ENCODE data around the gene TPSG1.
A peak's percentile ranks its signal among the peaks of the same experiment; 100 is the strongest.

The TPSG1 gene

DNA sequence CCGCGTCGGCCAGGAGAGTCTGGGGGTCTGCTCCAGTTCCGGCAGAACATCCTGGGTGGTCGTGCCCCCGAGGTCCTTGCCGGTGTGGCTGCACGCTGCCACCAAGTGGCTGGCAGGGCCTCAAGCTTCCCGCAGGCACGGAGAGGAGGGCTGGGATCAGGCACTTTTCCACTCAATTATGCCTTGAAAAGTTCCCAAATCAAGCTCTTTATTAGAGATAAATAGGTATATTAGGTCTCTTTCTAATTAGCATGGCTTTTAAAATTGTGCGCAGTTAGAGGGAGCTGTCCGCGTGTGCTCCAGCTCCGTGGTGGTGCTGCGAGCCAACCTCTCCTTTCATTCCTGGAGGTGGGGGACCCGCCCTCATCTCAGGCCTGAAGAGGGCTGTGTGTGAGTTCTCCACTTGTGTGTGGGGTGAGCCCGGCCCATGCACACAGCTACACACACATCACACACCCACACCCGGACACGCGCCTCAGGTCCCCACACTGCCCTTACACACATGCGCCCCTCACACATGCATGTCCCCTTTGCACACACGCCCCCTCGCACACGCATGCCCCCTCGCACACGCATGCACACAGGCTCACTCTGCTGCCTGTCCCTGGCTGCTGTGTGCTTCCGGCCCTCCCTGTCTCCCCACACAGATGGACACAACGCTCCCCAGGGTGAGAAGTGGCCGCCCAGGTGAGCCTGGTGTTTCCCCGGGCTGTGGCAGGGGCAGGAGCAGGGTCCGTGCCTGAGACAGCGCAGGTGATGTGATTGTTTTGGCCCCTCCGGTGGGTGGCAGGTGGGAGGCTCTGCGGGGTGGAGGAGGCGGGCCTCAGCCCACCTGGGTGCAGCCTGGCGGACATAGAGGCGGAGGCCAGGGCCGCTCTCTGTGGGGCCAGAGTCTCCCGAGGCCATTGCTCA is 43.4 kb downstream of the TPSG1 start:
- H3K4me3 ChIP-seq (ENCODE audit: low read depth, low read length) = no peak overlapping the region
- TF ChIP-seq, protein P1, sequence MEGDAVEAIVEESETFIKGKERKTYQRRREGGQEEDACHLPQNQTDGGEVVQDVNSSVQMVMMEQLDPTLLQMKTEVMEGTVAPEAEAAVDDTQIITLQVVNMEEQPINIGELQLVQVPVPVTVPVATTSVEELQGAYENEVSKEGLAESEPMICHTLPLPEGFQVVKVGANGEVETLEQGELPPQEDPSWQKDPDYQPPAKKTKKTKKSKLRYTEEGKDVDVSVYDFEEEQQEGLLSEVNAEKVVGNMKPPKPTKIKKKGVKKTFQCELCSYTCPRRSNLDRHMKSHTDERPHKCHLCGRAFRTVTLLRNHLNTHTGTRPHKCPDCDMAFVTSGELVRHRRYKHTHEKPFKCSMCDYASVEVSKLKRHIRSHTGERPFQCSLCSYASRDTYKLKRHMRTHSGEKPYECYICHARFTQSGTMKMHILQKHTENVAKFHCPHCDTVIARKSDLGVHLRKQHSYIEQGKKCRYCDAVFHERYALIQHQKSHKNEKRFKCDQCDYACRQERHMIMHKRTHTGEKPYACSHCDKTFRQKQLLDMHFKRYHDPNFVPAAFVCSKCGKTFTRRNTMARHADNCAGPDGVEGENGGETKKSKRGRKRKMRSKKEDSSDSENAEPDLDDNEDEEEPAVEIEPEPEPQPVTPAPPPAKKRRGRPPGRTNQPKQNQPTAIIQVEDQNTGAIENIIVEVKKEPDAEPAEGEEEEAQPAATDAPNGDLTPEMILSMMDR (IDR thresholded peaks at IDR 0.05; ENCODE audit: control insufficient read depth, extremely low read depth, insufficient read depth) = peak; percentile 5; the same call in 1 of the 2 replicates

DNA sequence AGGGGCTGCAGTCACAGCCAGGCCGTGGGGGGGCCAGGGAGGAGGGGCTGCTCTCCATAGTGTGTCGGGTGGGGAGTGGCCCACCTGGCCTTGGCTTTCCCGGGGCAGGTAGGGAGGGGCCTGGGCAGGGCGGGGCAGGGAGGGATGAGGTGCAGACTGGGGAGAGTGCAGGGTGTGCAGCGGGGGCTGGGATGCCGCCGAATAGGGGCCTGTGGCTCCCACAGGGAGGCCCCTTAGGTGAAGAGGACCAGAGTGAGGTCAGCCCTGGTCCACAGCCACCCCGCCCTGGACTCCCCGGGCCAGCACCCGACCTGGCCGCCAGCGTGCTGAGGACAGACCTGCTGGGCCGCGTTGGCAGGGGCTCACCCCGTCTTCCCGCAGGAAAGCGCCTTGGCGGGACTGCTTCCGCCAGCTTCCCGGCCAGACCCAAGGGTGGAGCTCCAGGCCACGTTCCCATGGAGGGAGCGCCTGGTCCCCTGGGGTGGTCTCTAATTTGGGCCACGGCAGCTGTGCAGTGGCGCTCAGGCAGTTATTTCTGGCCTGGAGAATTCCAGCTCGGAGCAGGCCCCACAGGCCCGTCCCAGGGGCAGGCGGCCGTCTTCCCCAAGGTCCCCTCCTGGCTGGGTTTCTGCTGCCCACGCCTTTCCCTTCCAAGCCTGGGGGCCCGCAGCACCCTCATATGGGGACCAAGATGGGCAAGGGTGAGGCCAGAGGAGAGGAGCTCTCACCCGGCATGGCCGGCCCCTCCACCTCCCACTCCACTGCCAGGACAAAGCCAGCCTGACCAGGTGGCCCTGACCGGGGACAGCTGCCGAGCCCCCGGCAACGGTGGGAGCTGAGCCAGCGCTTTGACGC is 44.3 kb downstream of the TPSG1 start:
- H3K4me3 ChIP-seq (ENCODE audit: low read depth, low read length) = no peak overlapping the region
- DNase-seq (ENCODE audit: low read depth) = no peak
- TF ChIP-seq, protein P1 (IDR thresholded peaks at IDR 0.05; ENCODE audit: control insufficient read depth, extremely low read depth, insufficient read depth) = no peak

More for the DNA sequence above, 43.4 kb downstream of the TPSG1 start:
- no peak for DNase-seq (ENCODE audit: low read depth)

DNA sequence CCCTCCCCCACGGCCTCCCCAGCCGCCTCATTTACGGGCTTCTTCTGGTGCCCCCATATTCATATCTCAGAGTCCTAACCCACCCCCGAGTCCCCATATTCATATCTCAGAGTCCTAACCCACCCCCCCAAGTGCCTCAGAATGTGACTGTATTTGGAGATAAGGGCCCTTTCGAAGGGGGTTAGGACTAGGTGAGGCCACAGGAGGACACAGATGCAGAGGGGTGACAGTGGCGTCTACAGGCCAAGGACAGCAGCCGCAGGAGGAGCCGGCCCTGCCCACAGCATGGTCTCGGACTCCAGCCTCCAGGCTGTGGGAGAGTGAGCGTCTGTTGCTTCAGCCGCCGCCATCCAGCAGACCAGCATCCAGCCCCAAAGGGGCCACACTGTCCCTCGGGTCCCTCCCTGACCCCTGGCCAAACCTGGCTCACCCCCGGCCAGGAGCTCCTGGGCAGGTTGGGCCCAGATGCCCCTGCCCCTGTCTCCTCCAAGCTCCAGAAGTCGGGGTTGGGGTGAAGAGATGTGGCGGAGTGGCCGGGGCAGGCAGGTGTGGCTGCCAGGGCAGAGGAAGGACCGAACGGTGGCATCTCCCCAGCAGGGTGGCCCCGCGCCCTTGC is 46.7 kb downstream of the TPSG1 start:
- no peak for DNase-seq (ENCODE audit: low read depth)
- TF ChIP-seq, protein P1 (IDR thresholded peaks at IDR 0.05; ENCODE audit: control insufficient read depth, extremely low read depth, insufficient read depth) = no peak
- no peak overlapping the region for H3K4me3 ChIP-seq (ENCODE audit: low read depth, low read length)

DNA sequence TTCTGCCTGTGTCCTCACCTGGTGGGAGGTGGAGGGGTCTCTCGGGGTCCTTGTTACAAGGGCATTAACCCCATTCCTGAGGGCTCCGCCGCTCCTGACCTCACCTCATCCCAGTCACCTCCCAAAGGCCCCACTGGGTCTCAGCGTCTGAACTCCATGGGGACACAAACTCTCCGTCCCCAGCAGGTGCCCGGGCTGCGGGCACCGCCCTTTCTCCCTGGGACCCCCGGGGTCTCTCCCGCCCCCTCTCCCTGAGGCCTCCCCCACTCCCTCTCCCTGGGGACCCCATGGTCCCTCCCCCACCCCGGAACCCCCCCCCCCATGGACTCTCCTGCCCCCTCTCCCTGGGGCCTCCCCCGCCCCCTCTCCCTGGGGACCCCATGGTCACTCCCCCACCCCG is 47.3 kb downstream of the TPSG1 start:
- no peak for DNase-seq (ENCODE audit: low read depth)
- no peak overlapping the region for H3K4me3 ChIP-seq (ENCODE audit: low read depth, low read length)
- TF ChIP-seq, protein P1 (IDR thresholded peaks at IDR 0.05; ENCODE audit: control insufficient read depth, extremely low read depth, insufficient read depth) = no peak

DNA sequence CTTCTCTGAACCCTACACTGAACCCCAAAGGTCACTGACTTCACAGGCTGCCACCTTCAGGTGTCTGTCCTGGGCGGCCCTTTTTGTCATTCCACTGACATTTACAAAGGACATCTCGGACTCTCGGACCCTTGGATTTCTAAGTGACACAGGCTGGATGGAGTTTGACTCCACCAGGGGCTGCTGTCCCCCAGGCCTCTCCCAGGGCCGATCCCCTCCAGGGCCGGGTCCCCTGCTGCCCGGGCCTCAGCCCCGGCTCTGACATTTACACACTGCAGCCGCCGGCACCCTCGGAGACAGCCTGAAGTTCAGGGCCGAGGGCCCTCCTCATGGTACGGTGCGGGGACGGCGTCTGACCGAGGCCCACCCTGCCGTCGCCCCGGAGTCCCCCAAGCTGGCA is 48.0 kb downstream of the TPSG1 start:
- TF ChIP-seq, protein P1 (IDR thresholded peaks at IDR 0.05; ENCODE audit: control insufficient read depth, extremely low read depth, insufficient read depth) = no peak
- H3K4me3 ChIP-seq (ENCODE audit: low read depth, low read length) = no peak overlapping the region
- no peak for DNase-seq (ENCODE audit: low read depth)

DNA sequence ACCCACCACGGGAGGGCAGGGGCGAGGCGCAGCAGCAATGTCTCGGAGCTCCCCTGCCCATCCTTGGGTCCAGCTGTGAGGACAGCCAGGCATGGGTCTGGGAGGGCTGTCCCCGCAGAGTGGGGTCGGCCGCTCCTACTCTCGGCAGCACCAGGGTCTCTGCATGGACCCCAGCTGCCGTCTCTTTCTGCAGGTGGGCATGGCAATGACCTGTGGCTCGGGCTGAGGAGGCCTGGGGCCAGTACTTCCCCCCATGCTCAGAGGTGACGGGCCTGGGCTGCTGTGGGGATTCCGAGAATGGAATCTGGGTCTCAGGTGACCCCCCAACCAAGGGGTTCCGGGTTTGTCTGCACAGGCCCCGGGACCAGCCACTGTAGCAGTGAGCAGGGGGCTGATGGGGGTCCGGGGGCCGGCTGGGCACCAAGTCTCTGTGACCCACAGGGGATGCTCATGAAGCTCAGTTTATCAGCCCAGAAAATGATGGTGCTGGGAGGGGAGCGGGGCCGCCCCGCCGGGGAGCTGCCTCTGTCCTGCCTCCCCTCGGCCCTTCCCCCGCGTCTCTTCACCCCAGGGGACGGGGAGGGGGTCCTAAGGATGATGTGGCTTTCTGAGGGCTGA is 48.7 kb downstream of the TPSG1 start:
- TF ChIP-seq, protein P1 (IDR thresholded peaks at IDR 0.05; ENCODE audit: control insufficient read depth, extremely low read depth, insufficient read depth) = no peak
- no peak overlapping the region for H3K4me3 ChIP-seq (ENCODE audit: low read depth, low read length)
- no peak for DNase-seq (ENCODE audit: low read depth)

All from LNCaP clone FGC (cell line).